ENCODE measurements around the gene TNPO2.

- peak; percentile 75 for TF ChIP-seq POLR2AphosphoS5 (IDR thresholded peaks at IDR 0.05; ENCODE audit: low read depth, low read length)
- peak; percentile 93 for TF ChIP-seq POLR2A (IDR thresholded peaks at IDR 0.05; ENCODE audit: low read depth, low read length)
These were observed 13.5 kb upstream of the TNPO2 start, which contains the start of gene GET3 for GRCh38 chr19:12736995-12737834.

Measured in GM12892 (cell line).